Upper lobe of right lung (tissue), 1 donor: ENCODE data around the gene SLC9A3. TPM values are rescaled to one million over a fixed set of nuclear protein-coding genes. Genes with fewer than 3 reads are reported as not detected.

Experiments
- ATAC-seq: fragments of 200-7000 bp; cut with Tn5 transposase; one replicate; pipeline ENCODE4 v1.9.1; 2020; ENCODE audit warnings: mild to moderate bottlenecking, moderate library complexity
- DNase-seq: peaks from one replicate; pipeline ENCODE4 v3.0.0-alpha.2; 2020
- H3K27ac ChIP-seq: fragments of 200-600 bp; one replicate; pipeline ENCODE4 v1.8.0; 2022
- H3K27me3 ChIP-seq: fragments of 200-600 bp; one replicate; pipeline ENCODE4 v1.8.0; 2022; ENCODE audit warnings: mild to moderate bottlenecking
- H3K36me3 ChIP-seq: fragments of 200-600 bp; one replicate; pipeline ENCODE4 v1.8.0; 2022
- H3K4me1 ChIP-seq: fragments of 200-600 bp; one replicate; pipeline ENCODE4 v1.8.0; 2022
- H3K4me3 ChIP-seq: fragments of 200-600 bp; one replicate; pipeline ENCODE4 v1.8.0; 2022; ENCODE audit warnings: mild to moderate bottlenecking
- H3K9me3 ChIP-seq: fragments of 200-600 bp; one replicate; pipeline ENCODE4 v1.8.0; 2022
- CTCF ChIP-seq: fragments of 200-600 bp; IDR thresholded peaks from one replicate; pipeline ENCODE4 v1.8.0; 2022; ENCODE audit warnings: antibody characterized with exemption
- intact Hi-C: fragments of 100-400 bp; cut with DNase I; formaldehyde crosslinking; loops from one replicate; pipeline ENCODE4 v1.11.0; 2022
- total RNA-seq: library from RNA; stranded (reverse); fragmentation: NEBNext Ultra II Directional; extraction: Animal tissue kit (Norgen Biotek cat#: 25700); gene quantifications from one replicate; pipeline ENCODE4 v1.2.1, GENCODE V29; 2021
- donor health status: DM: no; HTN: yes; CAD: no; lungs with severe emphysema.

The SLC9A3 gene
- total RNA-seq, 1 donor from 2014 or later: 1.0 TPM

- H3K4me3 ChIP-seq: no peak overlapping the region
- intact Hi-C loops: no loop called here
- no peaks in the 10 kb centered on the region for H3K36me3 ChIP-seq
- no peak overlapping the region for H3K27ac ChIP-seq
- no peaks in the 10 kb centered on the region for H3K9me3 ChIP-seq
- TF ChIP-seq CTCF: no peak
- H3K4me1 ChIP-seq: peaks cover 5% of the 10 kb centered on the region
- DNase-seq (no peak), ATAC-seq (no peak)
- peaks cover 82% of the 10 kb centered on the region for H3K27me3 ChIP-seq
These were observed 3.9 kb downstream of the SLC9A3 start for GRCh38 chr5:520196-520849.

GRCh38 chr5:518721-519120 lies 5.5 kb downstream of the SLC9A3 start:
- no peak for TF ChIP-seq CTCF
- DNase-seq: no peak
- Histone ChIP-seq H3K4me1 (peaks cover 3% of the 10 kb centered on the region), H3K27ac (no peak overlapping the region), H3K27me3 (peaks cover 73% of the 10 kb centered on the region), H3K36me3 (no peaks in the 10 kb centered on the region), H3K4me3 (no peak overlapping the region), H3K9me3 (no peaks in the 10 kb centered on the region)
- intact Hi-C loops: no loop called here
- no peak for ATAC-seq

- TF ChIP-seq CTCF: no peak
- intact Hi-C loops: no loop called here
- Histone ChIP-seq H3K4me1 (no peaks in the 10 kb centered on the region), H3K27me3 (peaks cover 74% of the 10 kb centered on the region), H3K27ac (no peak overlapping the region), H3K36me3 (no peaks in the 10 kb centered on the region), H3K4me3 (no peak overlapping the region), H3K9me3 (no peaks in the 10 kb centered on the region)
- DNase-seq: no peak
- no peak for ATAC-seq
These were observed 6.6 kb downstream of the SLC9A3 start for GRCh38 chr5:517535-518100.

- Histone ChIP-seq H3K27ac (no peak overlapping the region), H3K9me3 (no peaks in the 10 kb centered on the region), H3K27me3 (peaks cover 68% of the 10 kb centered on the region), H3K4me1 (no peaks in the 10 kb centered on the region), H3K4me3 (no peak overlapping the region), H3K36me3 (no peaks in the 10 kb centered on the region)
- DNase-seq (no peak), ATAC-seq (no peak)
- intact Hi-C loops: no loop called here
- no peak for TF ChIP-seq CTCF
These were observed 7.3 kb downstream of the SLC9A3 start for GRCh38 chr5:516980-517379.

- Histone ChIP-seq H3K36me3 (no peaks in the 10 kb centered on the region), H3K27me3 (peaks cover 62% of the 10 kb centered on the region), H3K27ac (no peak overlapping the region), H3K4me3 (no peak overlapping the region), H3K9me3 (no peaks in the 10 kb centered on the region), H3K4me1 (no peaks in the 10 kb centered on the region)
- ATAC-seq: no peak
- intact Hi-C loops: no loop called here
- TF ChIP-seq CTCF: no peak
- no peak for DNase-seq
These were observed 7.8 kb downstream of the SLC9A3 start for GRCh38 chr5:516338-516925.
